Ovary (tissue), 9 donors: ENCODE measurements around the gene FLCN. TPM values are rescaled to one million over a fixed set of nuclear protein-coding genes. Genes with fewer than 3 reads are reported as not detected.

Source experiments
- DNase-seq, 5 donors: peaks; one replicate each; pipeline ENCODE4 v3.0.0-alpha.2; 2019 to 2020
- H3K27ac ChIP-seq, 2 donors: fragments of 200-600 bp; one replicate each; pipeline versions ENCODE4 v1.5.1 to v1.8.0; 2019 to 2022
- H3K27me3 ChIP-seq: fragments of 200-600 bp; one replicate; pipeline ENCODE4 v1.8.0; 2022
- H3K36me3 ChIP-seq: fragments of 200-600 bp; sonication (generic); one replicate; pipeline ENCODE4 v1.5.1; 2019
- H3K4me1 ChIP-seq: one replicate; pipeline ENCODE4 v1.8.1; 2013; ENCODE audit warnings: mild to moderate bottlenecking, moderate library complexity; ENCODE audit not compliant: insufficient read depth
- H3K4me3 ChIP-seq: fragments of 200-600 bp; sonication (generic); one replicate; pipeline ENCODE4 v1.5.1; 2017
- H3K9me3 ChIP-seq, 2 donors: fragments of 200-600 bp in 1 of 2; sonication (generic) in 1 of 2; one replicate each; pipeline versions ENCODE4 v1.5.1 to v1.8.1; 2013 to 2019; ENCODE audit warnings: mild to moderate bottlenecking in 1 of 2, moderate library complexity in 1 of 2
- CTCF ChIP-seq, 3 donors: fragments of 450-650 bp in 2 of 3; fragments of 200-600 bp in 1 of 3; IDR thresholded peaks; one replicate each; pipeline versions ENCODE4 v1.5.1 to v1.8.0; 2016 to 2022; ENCODE audit warnings: antibody characterized with exemption in 3 of 3, mild to moderate bottlenecking in 1 of 3
- EP300 ChIP-seq: sonication (generic); formaldehyde crosslinking; IDR thresholded peaks from one replicate; pipeline ENCODE4 v1.6.1; 2017; ENCODE audit warnings: antibody characterized with exemption
- POLR2A ChIP-seq: fragments of 450-650 bp; IDR thresholded peaks from one replicate; pipeline ENCODE4 v1.6.1; 2017; ENCODE audit warnings: antibody characterized with exemption, mild to moderate bottlenecking, moderate library complexity
- WGBS, 3 donors: extraction: QIAGEN DNeasy Blood & Tissue Kit in 1 of 3; methylation state at CpG; one replicate each; pipeline versions ENCODE4 v1.1.5 to v1.1.7; 2013 to 2017; 5-methylcytosine and 5-hydroxymethylcytosine counted together
- intact Hi-C, 4 donors: fragments of 100-400 bp; cut with DNase I; formaldehyde crosslinking; loops; one replicate each; pipeline versions ENCODE4 v1.11.0 to v1.15.1; 2022 to 2023
- polyA plus RNA-seq, 2 donors: library from polyadenylated mRNA; stranded (reverse); fragments of 200-250 nt in 1 of 2; fragments of 350-450 nt in 1 of 2; fragmentation: Illumina TruSeq in 1 of 2; extraction: RNeasy Lipid Tissue Mini Kit (QIAGEN cat#74804) in 1 of 2; gene quantifications; one replicate each; pipeline ENCODE4 v1.2.3, GENCODE V29; 2013 to 2014
- total RNA-seq, 7 donors: library from RNA; depleted of rRNA in 2 of 7; stranded (reverse); fragments of >200 nt in 2 of 7; fragmentation: NEBNext Ultra II Directional in 3 of 7; extraction: Animal tissue kit (Norgen Biotek cat#: 25700) in 3 of 7; gene quantifications; one replicate each; pipeline versions ENCODE4 v1.1.0 to v1.2.4, GENCODE V29; 2016 to 2023
- donor health status: DM: no; HTN: no; CAD: no; lungs with moderate emphysema.
- donor health status: DM: no; HTN: no; CAD: no.
- donor health status: Bipolar disorder and iron deficiency.
- donor health status: DM: yes; HTN: yes; CAD: no.
- donor health status: DM: no; HTN: no; CAD: no.
- donor health status: DM: yes; HTN: yes; CAD: no.

FLCN gene
- total and polyA plus RNA-seq, 9 donors = 16.4 to 55.7 (median 42.7) TPM

GRCh38 chr17:17172001-17172939 is 64.7 kb downstream of the FLCN start:
- Histone ChIP-seq H3K4me3 (no peak overlapping the region), H3K27me3 (no peaks in the 10 kb centered on the region), H3K4me1 (no peaks in the 10 kb centered on the region), H3K9me3 (no peaks in the 10 kb centered on the region), H3K36me3 (no peaks in the 10 kb centered on the region), H3K27ac (no peak overlapping the region)
- WGBS, 3 donors = 77 to 79% (median 78%) methylated on average over 26 of the region's 26 CpGs
- TF ChIP-seq POLR2A = no peak
- no peak for TF ChIP-seq CTCF (IDR thresholded peaks at IDR 0.05)
- no peak for TF ChIP-seq EP300
- DNase-seq = no peak
- intact Hi-C loops = no loop called here

GRCh38 chr17:17171186-17171585 is 65.8 kb downstream of the FLCN start:
- no peaks in the 10 kb centered on the region for H3K27me3 ChIP-seq
- H3K4me3 ChIP-seq = no peak overlapping the region
- no peak for DNase-seq
- no peaks in the 10 kb centered on the region for H3K36me3 ChIP-seq
- no peak overlapping the region for H3K27ac ChIP-seq
- TF ChIP-seq POLR2A (no peak), EP300 (no peak), CTCF (IDR thresholded peaks at IDR 0.05) (no peak)
- intact Hi-C loops = no loop called here
- WGBS, 3 donors = 86 to 89% (median 87%) methylated on average over 7 of the region's 7 CpGs
- no peaks in the 10 kb centered on the region for H3K4me1 ChIP-seq
- H3K9me3 ChIP-seq = no peaks in the 10 kb centered on the region

GRCh38 chr17:17170346-17170985 is 66.5 kb downstream of the FLCN start:
- DNase-seq = no peak
- 45 to 49% (median 46%) methylated on average over 9 of the region's 9 CpGs for WGBS, 3 donors
- Histone ChIP-seq H3K9me3 (no peaks in the 10 kb centered on the region), H3K27ac (no peak overlapping the region), H3K4me3 (no peak overlapping the region), H3K36me3 (no peaks in the 10 kb centered on the region), H3K27me3 (no peaks in the 10 kb centered on the region), H3K4me1 (no peaks in the 10 kb centered on the region)
- intact Hi-C loops = no loop called here
- no peak for TF ChIP-seq CTCF (IDR thresholded peaks at IDR 0.05)
- no peak for TF ChIP-seq EP300
- no peak for TF ChIP-seq POLR2A

- H3K27ac ChIP-seq = no peak overlapping the region
- H3K9me3 ChIP-seq = no peaks in the 10 kb centered on the region
- intact Hi-C loops = no loop called here
- H3K4me3 ChIP-seq = no peak overlapping the region
- H3K36me3 ChIP-seq = no peaks in the 10 kb centered on the region
- TF ChIP-seq EP300 (no peak), CTCF (IDR thresholded peaks at IDR 0.05) (no peak), POLR2A (no peak)
- WGBS, 3 donors = 78 to 89% (median 82%) methylated on average over 4 of the region's 4 CpGs
- no peak for DNase-seq
- H3K27me3 ChIP-seq = no peaks in the 10 kb centered on the region
- no peaks in the 10 kb centered on the region for H3K4me1 ChIP-seq
These were observed 67.6 kb downstream of the FLCN start for GRCh38 chr17:17169396-17169795.
